Measurements from ENCODE around the gene FAM47B.

The FAM47B gene

DNA sequence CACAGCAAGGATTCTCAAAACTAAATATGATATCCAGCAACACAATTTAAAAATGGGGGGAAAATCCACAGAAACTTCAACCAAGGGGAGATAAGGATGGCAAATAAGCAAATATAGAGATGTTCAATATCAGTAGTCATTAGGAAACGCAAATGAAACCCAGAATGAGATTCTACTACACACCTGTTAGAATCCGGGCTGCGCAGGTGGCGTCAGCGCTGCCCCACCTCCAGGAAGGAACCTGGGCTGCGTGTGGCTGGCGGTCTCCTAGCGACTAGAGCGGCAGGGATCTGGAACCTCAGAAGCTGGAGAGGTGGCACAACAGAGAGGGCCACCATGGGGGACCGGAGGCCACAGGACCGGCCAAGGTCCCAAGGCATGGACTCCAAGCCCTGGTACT lies at the start of gene FAM47B:
TSS of gene FAM47B (plus strand) at position 301 of the 400 bp plus-strand sequence. CDS start at position 337, 36 bp downstream.
- TF ChIP-seq, protein P1, sequence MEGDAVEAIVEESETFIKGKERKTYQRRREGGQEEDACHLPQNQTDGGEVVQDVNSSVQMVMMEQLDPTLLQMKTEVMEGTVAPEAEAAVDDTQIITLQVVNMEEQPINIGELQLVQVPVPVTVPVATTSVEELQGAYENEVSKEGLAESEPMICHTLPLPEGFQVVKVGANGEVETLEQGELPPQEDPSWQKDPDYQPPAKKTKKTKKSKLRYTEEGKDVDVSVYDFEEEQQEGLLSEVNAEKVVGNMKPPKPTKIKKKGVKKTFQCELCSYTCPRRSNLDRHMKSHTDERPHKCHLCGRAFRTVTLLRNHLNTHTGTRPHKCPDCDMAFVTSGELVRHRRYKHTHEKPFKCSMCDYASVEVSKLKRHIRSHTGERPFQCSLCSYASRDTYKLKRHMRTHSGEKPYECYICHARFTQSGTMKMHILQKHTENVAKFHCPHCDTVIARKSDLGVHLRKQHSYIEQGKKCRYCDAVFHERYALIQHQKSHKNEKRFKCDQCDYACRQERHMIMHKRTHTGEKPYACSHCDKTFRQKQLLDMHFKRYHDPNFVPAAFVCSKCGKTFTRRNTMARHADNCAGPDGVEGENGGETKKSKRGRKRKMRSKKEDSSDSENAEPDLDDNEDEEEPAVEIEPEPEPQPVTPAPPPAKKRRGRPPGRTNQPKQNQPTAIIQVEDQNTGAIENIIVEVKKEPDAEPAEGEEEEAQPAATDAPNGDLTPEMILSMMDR (IDR thresholded peaks at IDR 0.05): no peak
- no peak for DNase-seq
- H3K4me3 Mint-ChIP-seq: no peak within 1 kb of the TSS
- no peak within 1 kb of the TSS for H3K27ac Mint-ChIP-seq
- peaks cover 4% of the 10 kb centered on the region for H3K27me3 Mint-ChIP-seq (ENCODE audit: low read depth, poor library complexity)
- no peaks in the 10 kb centered on the region for H3K36me3 Mint-ChIP-seq (ENCODE audit: low read depth)
- no peaks in the 10 kb centered on the region for H3K4me1 Mint-ChIP-seq
- H3K9me3 Mint-ChIP-seq: peaks cover 38% of the 10 kb centered on the region

DNA sequence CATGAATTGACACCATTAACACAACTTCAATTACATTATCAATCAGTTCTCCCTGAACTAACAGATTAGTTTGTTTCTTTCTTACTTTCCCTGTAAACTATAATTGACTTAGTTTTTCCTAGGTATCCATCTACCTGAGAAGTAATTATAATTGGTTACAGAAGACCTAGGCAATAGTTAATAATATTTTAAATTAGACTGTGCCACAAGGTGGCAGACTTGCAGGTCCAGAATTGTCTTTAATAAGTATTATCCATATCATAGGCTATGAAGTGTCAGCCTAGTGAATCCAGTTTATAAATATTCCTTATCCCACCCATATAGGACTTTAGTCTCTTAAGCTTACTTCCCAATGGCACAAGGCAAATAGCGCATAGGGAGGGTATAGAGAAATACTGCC lies 48.9 kb upstream of the FAM47B start:
- Mint-ChIP-seq H3K4me1 (no peaks in the 10 kb centered on the region), H3K9me3 (peaks cover 7% of the 10 kb centered on the region), H3K4me3 (no peak overlapping the region), H3K27ac (no peak overlapping the region), H3K27me3 (ENCODE audit: low read depth, poor library complexity) (no peaks in the 10 kb centered on the region), H3K36me3 (ENCODE audit: low read depth) (no peaks in the 10 kb centered on the region)
- DNase-seq: no peak
- TF ChIP-seq, protein P1 (IDR thresholded peaks at IDR 0.05): no peak

DNA sequence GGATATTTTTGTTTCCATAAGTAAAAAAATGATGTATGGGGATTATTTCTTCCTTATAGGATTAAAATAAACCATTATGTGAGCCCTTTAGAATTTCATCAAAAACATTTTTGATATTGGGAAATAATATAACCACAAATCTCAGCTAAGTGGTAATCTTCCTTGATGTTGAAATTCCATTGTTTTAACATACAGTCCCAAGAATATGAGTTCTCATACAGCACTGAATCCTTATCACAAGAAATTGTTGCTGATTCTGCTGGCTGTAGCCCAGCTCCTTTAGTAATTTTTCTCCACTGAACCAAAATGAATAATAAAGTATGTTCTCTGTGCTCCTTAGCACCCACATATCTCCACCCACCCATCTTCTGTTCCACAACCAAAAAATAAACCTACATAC lies 41.9 kb upstream of the FAM47B start:
- no peaks in the 10 kb centered on the region for H3K36me3 Mint-ChIP-seq (ENCODE audit: low read depth)
- TF ChIP-seq, protein P1 (IDR thresholded peaks at IDR 0.05): no peak
- no peaks in the 10 kb centered on the region for H3K4me1 Mint-ChIP-seq
- DNase-seq: no peak
- no peak overlapping the region for H3K27ac Mint-ChIP-seq
- H3K9me3 Mint-ChIP-seq: peaks cover 11% of the 10 kb centered on the region
- H3K4me3 Mint-ChIP-seq: no peak overlapping the region
- H3K27me3 Mint-ChIP-seq (ENCODE audit: low read depth, poor library complexity): peaks cover 4% of the 10 kb centered on the region

DNA sequence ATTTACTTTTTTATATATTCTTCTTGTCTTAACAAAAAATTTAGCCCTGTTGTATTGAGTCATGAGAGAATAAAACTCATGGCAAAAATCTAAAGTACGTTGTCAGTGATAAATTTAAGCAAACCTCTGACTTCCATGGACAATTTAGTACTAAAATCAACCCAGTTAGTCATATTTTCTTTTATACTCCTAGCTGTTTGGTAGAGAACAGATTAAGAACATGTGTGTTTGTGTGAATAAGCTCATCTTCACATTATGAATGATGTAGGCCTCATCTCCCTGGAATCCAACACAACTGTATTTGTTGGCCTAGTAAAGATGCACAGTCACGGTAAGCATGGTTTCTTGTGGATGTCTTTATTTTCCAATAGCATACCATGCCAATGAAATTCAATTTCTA lies 40.8 kb upstream of the FAM47B start:
- Mint-ChIP-seq H3K36me3 (ENCODE audit: low read depth) (no peaks in the 10 kb centered on the region), H3K27ac (no peak overlapping the region), H3K27me3 (ENCODE audit: low read depth, poor library complexity) (peaks cover 4% of the 10 kb centered on the region), H3K9me3 (peaks cover 11% of the 10 kb centered on the region), H3K4me3 (no peak overlapping the region), H3K4me1 (no peaks in the 10 kb centered on the region)
- TF ChIP-seq, protein P1 (IDR thresholded peaks at IDR 0.05): no peak
- no peak for DNase-seq

DNA sequence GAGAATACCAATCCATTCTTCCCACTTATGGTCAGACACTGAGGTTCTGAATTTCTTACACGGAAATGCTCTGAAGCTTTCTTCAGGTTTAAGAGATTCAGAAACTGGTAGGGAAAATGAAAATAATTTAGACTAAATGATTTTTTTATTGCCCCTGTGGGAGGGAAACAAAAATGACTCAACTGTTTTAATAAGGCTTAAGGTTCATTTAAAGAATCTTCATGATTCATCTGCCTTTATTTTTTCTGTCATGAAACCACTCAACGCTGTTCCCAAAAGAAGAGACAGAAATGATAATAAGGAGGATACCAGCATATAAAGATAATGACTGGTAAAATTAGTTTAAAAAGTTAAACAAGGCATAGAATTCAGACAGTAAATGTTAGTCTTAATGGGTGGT lies 39.3 kb upstream of the FAM47B start:
- TF ChIP-seq, protein P1 (IDR thresholded peaks at IDR 0.05): no peak
- Mint-ChIP-seq H3K36me3 (ENCODE audit: low read depth) (no peaks in the 10 kb centered on the region), H3K9me3 (peaks cover 8% of the 10 kb centered on the region), H3K27ac (no peak overlapping the region), H3K4me1 (no peaks in the 10 kb centered on the region), H3K4me3 (no peak overlapping the region), H3K27me3 (ENCODE audit: low read depth, poor library complexity) (peaks cover 4% of the 10 kb centered on the region)
- DNase-seq: no peak

DNA sequence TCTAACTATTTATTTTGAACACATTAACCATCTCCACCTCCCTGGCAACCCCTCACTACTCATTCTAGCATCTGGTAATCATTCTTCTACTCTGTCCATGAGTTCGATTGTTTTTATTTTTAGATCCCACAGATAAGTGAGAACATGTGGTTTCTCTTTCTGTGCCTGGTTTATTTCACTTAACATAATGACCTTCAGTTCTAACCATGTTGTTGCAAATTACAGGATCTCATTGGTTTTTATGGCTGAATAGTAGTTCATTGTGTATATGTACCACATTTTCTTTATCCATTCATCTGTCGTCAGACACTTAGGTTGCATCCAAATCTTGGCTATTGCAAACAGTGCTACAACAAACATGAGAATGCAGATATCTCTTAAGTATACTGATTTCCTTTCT lies 33.4 kb upstream of the FAM47B start:
- peaks cover 4% of the 10 kb centered on the region for H3K27me3 Mint-ChIP-seq (ENCODE audit: low read depth, poor library complexity)
- DNase-seq: no peak
- TF ChIP-seq, protein P1 (IDR thresholded peaks at IDR 0.05): no peak
- H3K4me1 Mint-ChIP-seq: no peaks in the 10 kb centered on the region
- H3K4me3 Mint-ChIP-seq: no peak overlapping the region
- no peaks in the 10 kb centered on the region for H3K9me3 Mint-ChIP-seq
- no peak overlapping the region for H3K27ac Mint-ChIP-seq
- H3K36me3 Mint-ChIP-seq (ENCODE audit: low read depth): no peaks in the 10 kb centered on the region

Measured in nephron progenitor cell (in vitro differentiated cells).